Natural killer cell (primary cell): Measurements from ENCODE around the gene RSRC1. TPM values are rescaled to one million over a fixed set of nuclear protein-coding genes. Genes with fewer than 3 reads are reported as not detected.
A peak's percentile ranks its signal among the peaks of the same experiment; 100 is the strongest.
"Not testable (repeated sequence)": the region's sequence is repeated elsewhere in the genome, so short reads cannot be mapped to it uniquely, and the experiment has no call there.

Experiments
- ATAC-seq, 3 donors: fragments of 150-1000 bp in 2 of 3; fragments of 200-7000 bp in 1 of 3; cut with Tn5 transposase; 1 replicate in 1 of 3; 2 replicates in 2 of 3; pipeline ENCODE4 v1.10.0; 2021; ENCODE audit warnings: mild to moderate bottlenecking in 2 of 3, moderate library complexity in 2 of 3
- DNase-seq, 2 donors: peaks; one replicate each; pipeline versions ENCODE4 v3.0.0 to v3.0.0-alpha.2; 2013 to 2021; ENCODE audit warnings: mixed read lengths in 1 of 2
- H3K27ac ChIP-seq: one replicate; pipeline ENCODE4 v1.5.1; 2013; ENCODE audit warnings: mild to moderate bottlenecking, low read length
- H3K27me3 ChIP-seq: one replicate; pipeline ENCODE4 v1.6.1; 2013; ENCODE audit warnings: low read length; ENCODE audit not compliant: control insufficient read depth, insufficient read depth
- H3K36me3 ChIP-seq: one replicate; pipeline ENCODE4 v1.6.1; 2013; ENCODE audit warnings: low read length; ENCODE audit not compliant: control insufficient read depth, insufficient read depth
- H3K4me1 ChIP-seq: one replicate; pipeline ENCODE4 v1.6.1; 2013; ENCODE audit warnings: low read length; ENCODE audit not compliant: control insufficient read depth, insufficient read depth
- H3K4me3 ChIP-seq: one replicate; pipeline ENCODE4 v1.5.1; 2013; ENCODE audit warnings: low read length
- H3K9me3 ChIP-seq: one replicate; pipeline ENCODE4 v1.6.1; 2013; ENCODE audit warnings: low read length; ENCODE audit not compliant: control insufficient read depth, insufficient read depth
- H3K27ac Mint-ChIP-seq, 2 donors: one replicate each; pipeline ENCODE4 v1.8.0; 2022; ENCODE audit warnings: mild to moderate bottlenecking in 2 of 2, mixed read lengths in 2 of 2, moderate library complexity in 1 of 2
- H3K27me3 Mint-ChIP-seq, 2 donors: one replicate each; pipeline ENCODE4 v1.8.0; 2022; ENCODE audit warnings: low read depth in 2 of 2, mixed read lengths in 2 of 2
- H3K36me3 Mint-ChIP-seq: one replicate; pipeline ENCODE4 v1.8.0; 2022; ENCODE audit warnings: mixed read lengths
- H3K4me1 Mint-ChIP-seq, 2 donors: one replicate each; pipeline ENCODE4 v1.8.0; 2022; ENCODE audit warnings: mixed read lengths in 2 of 2
- H3K4me3 Mint-ChIP-seq: one replicate; pipeline ENCODE4 v1.8.0; 2022; ENCODE audit warnings: mild to moderate bottlenecking, moderate library complexity, mixed read lengths
- H3K9me3 Mint-ChIP-seq, 2 donors: one replicate each; pipeline ENCODE4 v1.8.0; 2022; ENCODE audit warnings: mixed read lengths in 2 of 2
- CTCF ChIP-seq: fragments of 200-600 bp; IDR thresholded peaks from one replicate; pipeline ENCODE4 v1.8.0; 2022; ENCODE audit warnings: antibody characterized with exemption
- WGBS: methylation state at CpG from one replicate; pipeline ENCODE4 v1.1.7; 2013; ENCODE audit warnings: missing lambda C conversion rate; ENCODE audit not compliant: insufficient coverage; 5-methylcytosine and 5-hydroxymethylcytosine counted together
- intact Hi-C: fragments of 100-400 bp; cut with micrococcal nuclease; formaldehyde crosslinking; loops from one replicate; pipeline ENCODE4 v1.14.2; 2022
- total RNA-seq, 4 donors: library from RNA; stranded (reverse); fragments of 120-200 nt in 1 of 4; gene quantifications; one replicate each; pipeline versions ENCODE4 v1.2.3 to v1.2.4, GENCODE V29; 2013 to 2022

Gene RSRC1
- total RNA-seq, 3 donors from 2014 or later (not counting 1 experiment from before 2014, with no cell fraction given) = 37.3 to 41.1 (median 37.6) TPM

- H3K4me1 ChIP-seq = no peaks in the 10 kb centered on the region
- Mint-ChIP-seq H3K36me3 (peaks cover 6% of the 10 kb centered on the region), H3K27me3 (no peaks in the 10 kb centered on the region), H3K4me3 (no peak overlapping the region), H3K27ac (no peak overlapping the region), H3K9me3 (peaks cover 5 to 7% of the 10 kb centered on the region in 2 donors), H3K4me1 (peaks cover 6 to 7% of the 10 kb centered on the region in 2 donors)
- H3K27ac ChIP-seq = no peak overlapping the region
- DNase-seq (no peak), ATAC-seq (no peak)
- intact Hi-C loops = no loop called here
- TF ChIP-seq CTCF = no peak
- 0% methylated on average over 1 of the region's 5 CpGs for WGBS
- no peaks in the 10 kb centered on the region for H3K27me3 ChIP-seq
- no peak overlapping the region for H3K4me3 ChIP-seq
- no peaks in the 10 kb centered on the region for H3K9me3 ChIP-seq
- no peaks in the 10 kb centered on the region for H3K36me3 ChIP-seq
Measured at GRCh38 chr3:158506456-158506855, 396.6 kb downstream of the RSRC1 start.

- no peak for DNase-seq
- Histone ChIP-seq H3K4me1 (no peaks in the 10 kb centered on the region), H3K27me3 (no peaks in the 10 kb centered on the region), H3K9me3 (no peaks in the 10 kb centered on the region), H3K36me3 (no peaks in the 10 kb centered on the region), H3K27ac (no peak overlapping the region), H3K4me3 (no peak overlapping the region)
- no peaks in the 10 kb centered on the region for H3K27me3 Mint-ChIP-seq
- WGBS = 92% methylated on average over 6 of the region's 7 CpGs
- no peaks in the 10 kb centered on the region for H3K36me3 Mint-ChIP-seq
- no peak overlapping the region for H3K27ac Mint-ChIP-seq
- peaks cover 3 to 7% of the 10 kb centered on the region in 2 donors for H3K9me3 Mint-ChIP-seq
- H3K4me1 Mint-ChIP-seq = peaks cover 0 to 7% of the 10 kb centered on the region in 2 donors
- intact Hi-C loops = no loop called here
- no peak overlapping the region for H3K4me3 Mint-ChIP-seq
- no peak for TF ChIP-seq CTCF
- ATAC-seq = peak in 1 of 3 donors; percentile 55
Measured at GRCh38 chr3:158508481-158508880, 398.6 kb downstream of the RSRC1 start.

- no peaks in the 10 kb centered on the region for H3K27me3 ChIP-seq
- DNase-seq (no peak), ATAC-seq (no peak)
- no peak overlapping the region for H3K4me3 ChIP-seq
- TF ChIP-seq CTCF = no peak
- H3K4me1 ChIP-seq = no peaks in the 10 kb centered on the region
- Mint-ChIP-seq H3K9me3 (peaks cover 10 to 11% of the 10 kb centered on the region in 2 donors), H3K27me3 (no peaks in the 10 kb centered on the region), H3K36me3 (no peaks in the 10 kb centered on the region), H3K27ac (no peak overlapping the region), H3K4me3 (no peak overlapping the region), H3K4me1 (peaks cover 0 to 7% of the 10 kb centered on the region in 2 donors)
- no peaks in the 10 kb centered on the region for H3K36me3 ChIP-seq
- H3K27ac ChIP-seq = no peak overlapping the region
- 100% methylated on average over 1 of the region's 1 CpG for WGBS
- no peaks in the 10 kb centered on the region for H3K9me3 ChIP-seq
- intact Hi-C loops = no loop called here
Measured at GRCh38 chr3:158509891-158510290, 400.0 kb downstream of the RSRC1 start.

- H3K4me3 Mint-ChIP-seq = not testable (repeated sequence)
Measured at GRCh38 chr3:158516729-158517128, 406.8 kb downstream of the RSRC1 start.

More at GRCh38 chr3:158516729-158517128, 406.8 kb downstream of the RSRC1 start:
- H3K4me1 Mint-ChIP-seq, intact Hi-C loops, H3K27ac ChIP-seq, H3K27me3 ChIP-seq, H3K27me3 Mint-ChIP-seq, H3K4me3 ChIP-seq, H3K27ac Mint-ChIP-seq, H3K9me3 ChIP-seq, H3K36me3 ChIP-seq, DNase-seq, H3K36me3 Mint-ChIP-seq, ATAC-seq, H3K4me1 ChIP-seq: not testable (repeated sequence)
- 95% methylated on average over 15 of the region's 22 CpGs for WGBS
- H3K9me3 Mint-ChIP-seq = peaks cover 5 to 10% of the 10 kb centered on the region in 2 donors
